Renal cortex interstitium (tissue), 11 donors: ENCODE data around the gene WDR26. TPM values are rescaled to one million over a fixed set of nuclear protein-coding genes. Genes with fewer than 3 reads are reported as not detected.

ENCODE experiments used
- DNase-seq, 11 donors: peaks; one replicate each; pipeline ENCODE4 v3.0.0-alpha.2; 2013; ENCODE audit warnings: low read depth in 9 of 11, low spot score in 4 of 11; ENCODE audit errors: extremely low read depth in 1 of 11
- polyA plus RNA-seq, 3 donors: library from polyadenylated mRNA; unstranded; fragments of 120-200 nt; gene quantifications; one replicate each; pipeline ENCODE4 v1.2.1, GENCODE V29; 2013; ENCODE audit not compliant: insufficient read length in 3 of 3

Gene WDR26
- polyA plus RNA-seq, 3 donors: 92.3 to 109 (median 99.6) TPM

DNA sequence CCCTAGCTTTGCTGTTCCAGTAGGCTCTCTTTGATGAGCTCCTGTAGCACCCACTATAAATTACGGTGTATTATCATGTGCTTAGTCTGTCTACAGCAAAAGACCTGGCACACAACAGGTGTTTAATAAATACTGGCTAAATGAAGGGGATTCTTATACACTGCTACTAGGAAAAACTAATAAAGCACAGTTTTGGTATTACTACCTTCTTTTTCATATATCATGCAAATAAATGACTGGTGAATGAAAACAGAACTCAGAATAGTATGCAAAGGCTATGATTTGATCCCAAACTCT, 26.4 kb downstream of the WDR26 start:
- no peak for DNase-seq

DNA sequence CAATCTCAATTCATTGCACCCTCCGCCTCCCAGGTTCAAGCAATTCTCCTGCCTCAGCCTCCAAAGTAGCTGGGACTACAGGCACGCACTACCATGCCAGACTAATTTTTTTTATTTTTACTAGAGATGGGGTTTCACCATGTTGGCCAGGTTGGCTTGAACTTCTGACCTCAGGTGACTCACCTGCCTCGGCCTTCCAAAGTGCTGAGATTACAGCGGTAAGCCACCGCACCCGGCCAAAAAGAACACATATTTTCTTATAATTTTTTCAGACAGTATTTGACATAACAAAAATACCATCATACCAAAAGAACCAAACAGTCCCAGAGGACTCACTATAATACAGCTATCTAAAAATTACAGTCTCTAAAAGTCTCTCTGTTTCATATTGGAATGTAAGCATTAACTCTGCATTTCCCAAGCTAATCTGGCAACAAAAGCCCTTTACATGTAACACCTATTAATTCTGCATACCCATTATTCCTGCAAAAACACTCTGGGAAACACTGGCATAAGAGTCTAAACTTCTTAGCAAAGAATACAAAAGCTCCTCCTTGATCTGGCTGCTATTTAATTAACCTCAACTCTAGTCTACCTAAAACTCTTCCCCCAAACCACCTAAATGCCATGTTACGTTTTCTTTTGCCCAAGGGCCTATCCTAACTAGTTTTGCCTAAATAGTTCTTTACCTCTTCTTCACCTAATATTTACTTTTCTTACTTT, 26.9 kb downstream of the WDR26 start:
- no peak for DNase-seq

DNA sequence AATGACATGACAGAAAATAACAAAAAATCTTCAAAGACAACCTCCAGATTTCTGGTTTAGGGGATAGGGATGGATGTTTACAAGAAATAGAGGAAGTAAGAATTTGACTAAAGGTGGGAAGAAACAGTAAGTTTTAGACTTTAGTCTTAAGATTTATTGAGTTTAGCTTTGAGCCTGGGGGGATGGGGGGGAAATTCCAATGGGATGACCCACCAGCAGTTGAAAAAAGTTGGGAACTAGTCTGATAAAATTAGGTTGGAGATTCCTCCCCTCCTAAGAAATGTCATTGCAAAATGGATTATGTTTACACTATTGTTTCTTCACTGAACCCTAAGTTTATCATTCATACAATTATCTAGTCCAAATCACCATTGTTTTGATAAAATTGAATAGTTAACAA, 28.4 kb downstream of the WDR26 start:
- no peak for DNase-seq

DNA sequence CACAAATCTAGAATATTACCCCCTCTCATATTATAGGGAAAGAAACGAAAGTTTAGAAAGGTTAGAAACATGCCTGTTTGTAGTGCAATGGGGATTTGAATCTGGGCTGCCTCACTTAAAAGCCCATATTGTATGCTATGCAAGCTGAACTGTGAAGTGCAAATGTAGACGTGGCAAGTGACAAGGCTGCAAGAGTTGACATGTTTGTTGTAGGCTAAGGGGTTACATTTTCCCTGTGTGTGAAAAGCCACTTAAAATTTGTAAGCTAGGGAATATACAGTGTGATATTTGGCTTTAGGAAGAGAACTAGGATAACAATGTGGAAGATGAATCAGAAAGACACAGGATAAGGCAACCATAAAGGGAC, 29.0 kb downstream of the WDR26 start:
- no peak for DNase-seq

DNA sequence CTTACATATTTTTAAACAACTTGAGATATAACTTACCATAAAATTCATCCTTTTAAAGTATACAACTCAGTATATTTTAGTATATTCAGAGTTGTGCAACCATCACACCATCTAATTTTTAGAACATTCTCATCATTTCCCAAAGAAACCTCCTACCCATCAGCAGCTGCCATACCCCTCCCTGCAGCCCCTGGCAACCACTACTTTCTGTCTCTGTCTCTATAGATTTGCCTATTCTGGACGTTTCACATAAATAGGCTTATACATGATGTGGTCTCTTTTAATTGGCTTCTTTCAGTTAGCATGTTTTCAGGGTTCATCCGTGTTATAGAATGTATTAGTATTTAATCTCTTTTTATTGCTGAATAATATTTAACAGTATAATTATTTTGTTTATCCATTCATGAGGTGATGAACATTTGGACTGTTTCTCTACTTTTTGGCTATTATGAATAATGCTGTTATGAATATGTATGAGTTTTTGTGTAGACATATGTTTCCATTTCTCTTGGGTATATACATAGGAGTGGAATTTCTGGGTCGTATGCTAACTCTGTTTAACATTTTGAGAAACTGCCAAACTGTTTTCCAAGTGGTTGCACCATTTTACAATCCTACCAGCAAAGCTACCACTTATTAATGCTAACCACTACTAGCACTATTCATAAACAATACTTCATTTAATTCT, 29.5 kb downstream of the WDR26 start:
- DNase-seq: no peak

DNA sequence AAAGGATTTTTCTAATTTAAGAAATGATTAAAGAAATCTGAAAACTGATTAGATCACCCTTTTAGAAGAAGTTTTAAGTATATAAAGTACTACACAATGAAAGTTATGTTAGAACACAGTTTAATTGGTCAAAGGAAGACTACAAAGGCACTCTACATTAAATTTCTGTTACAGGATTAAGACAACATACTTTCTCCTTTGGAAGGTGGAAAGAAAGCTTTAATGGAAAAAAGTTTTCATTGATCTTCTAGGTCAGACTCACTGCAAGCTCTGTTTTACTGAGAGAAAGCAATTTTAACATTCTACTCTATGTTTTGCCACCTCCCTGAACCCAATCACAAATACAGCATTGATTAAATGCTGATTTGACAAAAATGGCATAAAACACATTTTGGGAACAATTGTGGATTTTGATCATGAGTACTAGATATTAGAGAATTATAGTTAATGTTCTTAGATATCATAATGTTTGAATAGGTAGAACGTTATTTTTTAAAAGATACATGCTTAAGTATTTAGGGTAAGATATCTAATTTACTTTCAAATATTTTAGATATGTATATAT, 32.0 kb downstream of the WDR26 start:
- DNase-seq: no peak

DNA sequence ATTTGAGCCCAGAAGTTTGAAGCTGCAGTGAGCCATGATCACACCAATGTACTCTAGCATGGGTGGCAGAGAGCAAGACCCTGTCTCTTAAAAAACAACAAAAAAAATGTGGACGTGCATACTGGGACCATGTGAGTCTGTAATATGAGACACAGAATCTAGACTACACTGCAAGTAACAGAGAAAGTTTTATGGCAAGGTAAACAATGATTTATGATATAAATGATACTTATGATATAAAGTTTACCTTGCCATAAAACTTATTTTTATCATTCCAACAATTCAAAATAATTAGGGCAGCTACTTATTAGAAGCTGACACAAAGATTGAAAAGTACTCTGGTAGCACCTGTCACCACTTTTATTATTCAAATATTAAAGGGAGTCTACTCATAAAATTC, 34.7 kb downstream of the WDR26 start:
- no peak for DNase-seq

DNA sequence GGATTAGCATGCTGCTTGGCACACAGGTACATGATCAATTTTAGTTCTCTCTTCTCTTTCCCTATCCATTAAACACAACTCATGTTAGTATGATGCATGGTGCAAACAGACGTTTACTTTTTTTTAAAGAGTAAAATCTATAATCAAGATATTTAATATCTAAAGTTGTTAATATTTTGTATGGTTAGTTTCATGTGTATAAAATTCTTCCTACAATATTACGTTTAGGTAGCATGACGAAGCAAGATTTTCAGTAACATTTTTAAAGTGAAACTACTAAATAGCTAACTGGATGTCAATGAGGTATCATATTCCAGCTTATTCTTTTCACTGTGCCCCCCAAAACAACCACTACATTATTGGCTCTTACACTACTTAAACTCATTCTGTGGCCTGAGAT, 41.3 kb downstream of the WDR26 start:
- no peak for DNase-seq

DNA sequence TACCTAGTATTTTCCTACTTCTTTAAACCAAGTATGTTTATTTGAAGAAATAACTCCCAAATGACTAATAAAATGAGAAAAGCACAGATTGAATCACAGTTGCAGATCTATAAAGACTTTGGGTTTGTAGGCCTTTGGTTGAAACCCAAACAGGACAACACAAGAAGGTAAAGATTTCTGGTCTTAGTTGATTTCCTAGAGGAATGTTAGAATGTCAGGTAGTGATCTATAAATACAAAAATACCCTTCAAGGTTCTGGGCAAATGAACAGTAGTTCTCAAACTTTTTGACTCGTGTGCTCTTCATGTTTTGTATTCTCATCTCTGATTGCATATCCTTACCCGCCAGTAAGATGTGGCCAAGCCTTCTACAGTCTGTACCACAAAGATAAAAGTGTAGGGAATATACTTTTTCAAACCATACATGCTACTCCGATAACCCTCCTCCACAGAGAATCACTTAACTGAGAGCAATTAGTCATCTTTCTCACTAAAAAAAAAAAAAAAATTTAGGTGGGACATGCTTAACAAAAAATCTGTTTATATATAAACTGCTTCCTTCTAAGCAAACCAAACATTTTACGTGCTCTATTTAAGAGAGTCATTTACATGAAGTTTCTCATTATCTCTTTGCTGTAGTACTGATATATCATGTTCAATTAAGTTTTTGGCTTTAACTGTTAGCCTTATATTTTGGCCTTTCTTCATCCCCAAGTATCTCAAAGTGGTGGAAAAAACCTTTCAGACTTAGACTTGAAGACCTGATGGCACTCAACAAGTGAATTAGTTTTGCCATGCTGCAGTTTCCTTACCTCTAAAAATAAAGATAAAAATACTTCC, 42.0 kb downstream of the WDR26 start:
- no peak for DNase-seq

DNA sequence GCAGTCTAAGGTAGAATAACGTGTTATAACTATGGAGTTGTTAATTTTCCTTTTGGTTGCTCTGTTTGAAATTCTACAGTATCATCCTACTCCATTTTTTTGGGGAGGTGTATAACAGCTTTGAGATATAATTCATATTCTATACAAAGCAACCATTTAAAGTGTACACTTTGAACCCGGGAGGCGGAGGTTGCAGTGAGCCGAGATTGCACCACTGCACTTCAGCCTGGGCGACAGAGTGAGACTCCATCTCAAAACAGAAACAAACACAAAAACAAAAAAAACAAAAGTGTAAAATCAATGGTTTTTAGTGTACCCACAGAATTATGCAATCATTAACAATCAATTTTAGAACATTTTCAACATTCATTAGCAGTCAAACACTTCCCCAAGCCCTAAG, 44.1 kb downstream of the WDR26 start:
- no peak for DNase-seq

DNA sequence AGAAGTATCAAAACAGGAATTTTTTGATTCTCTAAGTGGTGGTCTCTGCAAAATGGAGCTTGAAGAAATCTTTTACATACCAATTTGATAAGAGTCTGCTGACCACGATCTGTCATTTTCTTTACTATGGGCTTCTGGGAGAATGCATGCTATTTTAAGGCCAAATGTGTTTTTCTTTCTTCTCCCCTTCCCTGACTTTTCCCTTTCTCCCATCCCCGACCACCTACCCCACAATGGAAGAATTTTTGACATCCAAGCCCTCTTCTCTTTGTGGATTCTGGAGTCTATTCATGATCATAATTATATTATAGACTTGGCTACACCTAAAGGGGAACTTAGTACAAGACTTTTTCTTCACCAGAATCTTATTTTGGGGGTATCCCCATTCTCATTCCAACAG, 46.7 kb downstream of the WDR26 start:
- DNase-seq: no peak

DNA sequence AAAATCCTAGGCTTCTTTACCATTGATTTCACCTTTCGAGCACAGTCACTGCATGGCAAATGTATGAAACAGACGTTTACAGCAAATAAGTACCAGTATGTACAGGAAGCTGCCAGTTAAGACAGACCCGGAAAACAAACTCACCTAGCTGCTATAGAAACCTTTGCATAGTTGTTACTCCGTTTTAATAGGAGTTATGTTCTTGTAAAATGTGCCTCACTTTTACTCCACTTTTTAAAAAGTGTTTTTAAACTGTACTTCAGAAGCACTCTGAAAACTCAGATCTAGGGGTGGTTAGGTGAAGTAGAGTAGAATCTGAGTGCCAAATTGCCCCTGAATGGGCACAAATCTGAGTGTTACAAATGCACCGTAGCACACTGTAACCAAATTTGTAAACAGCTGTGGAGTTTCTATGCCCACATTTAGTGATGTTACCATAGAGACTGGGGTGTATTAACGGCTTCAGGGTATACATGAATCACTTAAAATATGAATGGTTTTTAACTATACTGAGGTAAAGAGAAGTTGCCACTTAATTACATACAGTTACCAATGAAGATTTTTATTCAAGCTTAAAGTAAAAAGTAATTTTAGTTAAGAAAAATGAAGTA, 47.2 kb downstream of the WDR26 start:
- DNase-seq: no peak

DNA sequence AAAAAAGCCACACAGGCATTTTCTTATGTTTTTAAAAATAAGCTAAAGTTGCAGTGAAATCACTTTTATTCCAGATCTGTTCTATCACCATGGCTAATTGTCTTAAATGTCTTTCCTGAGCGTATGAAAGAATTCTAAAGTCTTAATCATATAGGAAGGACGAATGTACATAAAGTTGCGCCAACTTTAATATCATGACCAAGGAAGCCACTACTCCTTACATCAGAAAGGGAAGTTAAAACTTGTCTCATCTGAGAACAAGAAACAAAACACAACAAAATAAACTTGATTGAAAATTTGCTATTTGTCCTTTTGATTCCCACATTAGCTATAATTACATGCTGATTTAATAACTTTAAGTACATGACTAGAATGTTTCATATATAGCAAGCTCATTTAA, 51.4 kb downstream of the WDR26 start:
- DNase-seq: no peak

DNA sequence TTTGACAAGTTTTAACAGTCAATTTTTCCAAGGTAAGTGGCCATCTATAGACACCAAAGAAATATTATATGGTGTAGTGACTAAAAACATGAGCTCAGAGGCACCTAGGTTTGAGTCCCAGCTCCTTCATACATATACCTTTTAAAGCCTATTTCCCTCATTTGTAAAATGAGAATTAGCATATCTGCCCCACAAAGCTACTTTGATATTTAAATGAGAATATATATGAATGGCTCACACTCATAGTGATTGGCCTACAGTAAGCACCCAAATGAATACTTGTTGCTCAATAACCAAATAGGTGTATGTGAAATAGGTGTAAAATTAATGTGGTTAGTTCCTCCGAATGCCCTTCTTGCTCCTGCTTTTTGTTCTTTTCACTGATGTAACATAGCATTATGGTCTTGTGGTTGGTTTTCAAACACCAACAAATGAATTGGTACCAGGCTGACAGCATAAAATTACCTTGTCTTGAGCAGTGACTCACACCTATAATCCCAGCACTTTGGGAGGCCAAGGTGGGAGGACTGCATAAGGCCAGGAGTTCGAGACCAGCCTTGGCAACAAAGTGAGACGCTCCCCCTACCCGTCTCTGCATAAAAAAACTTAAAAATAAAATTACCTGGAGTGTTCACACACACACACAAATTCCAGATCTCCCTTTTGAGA, 52.6 kb downstream of the WDR26 start:
- DNase-seq: no peak

DNA sequence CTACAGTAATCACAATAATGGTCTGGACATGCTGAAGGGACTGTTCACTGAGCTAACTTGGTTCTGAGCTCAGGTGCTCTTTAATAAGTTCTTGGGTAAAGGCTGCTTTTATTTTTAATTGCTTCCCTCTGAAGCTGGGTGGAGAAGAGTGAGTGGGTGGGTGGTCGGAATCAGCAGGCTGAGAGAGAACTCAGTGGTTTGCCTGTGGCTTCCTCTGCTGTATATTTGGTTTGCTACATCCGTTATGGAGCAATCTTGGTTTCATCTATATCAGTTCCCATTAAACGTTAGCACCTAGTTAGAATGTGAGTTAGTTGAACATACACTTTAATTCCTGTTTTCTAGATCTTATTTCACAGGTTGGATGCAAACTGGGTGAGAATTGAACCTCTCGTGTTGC, 54.6 kb downstream of the WDR26 start:
- no peak for DNase-seq

DNA sequence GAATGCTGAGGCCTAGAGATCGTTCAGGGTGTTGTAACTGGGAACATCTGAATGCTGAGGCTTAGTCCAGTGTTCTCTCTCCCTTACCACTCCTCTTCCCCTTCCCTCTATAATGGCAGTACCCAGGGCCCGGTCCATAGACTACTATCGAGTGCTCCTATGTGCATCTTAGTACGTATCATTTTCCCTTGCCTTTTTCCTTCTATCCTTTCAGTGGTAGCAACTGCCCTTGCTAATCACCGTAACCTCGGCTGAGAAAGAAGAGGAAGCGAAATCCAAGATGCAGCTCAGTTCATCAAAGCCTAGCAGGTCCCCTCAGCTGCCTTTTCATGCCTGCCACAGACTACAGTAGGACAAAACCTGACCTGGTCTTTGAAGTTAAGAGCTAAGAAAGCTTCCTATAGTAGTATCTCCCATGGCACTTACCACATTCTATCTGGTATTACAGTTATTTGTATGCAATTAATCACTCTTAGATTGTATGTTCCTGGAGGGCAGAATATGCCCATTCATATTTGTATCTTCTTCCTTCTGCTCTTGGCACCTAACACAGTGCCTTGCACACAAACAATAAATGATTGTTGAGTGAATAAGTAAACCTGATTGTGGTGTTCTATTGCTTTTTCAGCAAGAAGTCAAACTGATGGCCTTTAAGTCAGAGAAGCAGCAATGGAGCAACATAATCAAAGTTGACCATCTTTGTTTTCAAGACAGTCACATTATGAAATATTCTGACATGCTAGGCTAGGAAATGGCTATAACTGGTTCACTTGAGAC, 55.6 kb downstream of the WDR26 start:
- DNase-seq: no peak

DNA sequence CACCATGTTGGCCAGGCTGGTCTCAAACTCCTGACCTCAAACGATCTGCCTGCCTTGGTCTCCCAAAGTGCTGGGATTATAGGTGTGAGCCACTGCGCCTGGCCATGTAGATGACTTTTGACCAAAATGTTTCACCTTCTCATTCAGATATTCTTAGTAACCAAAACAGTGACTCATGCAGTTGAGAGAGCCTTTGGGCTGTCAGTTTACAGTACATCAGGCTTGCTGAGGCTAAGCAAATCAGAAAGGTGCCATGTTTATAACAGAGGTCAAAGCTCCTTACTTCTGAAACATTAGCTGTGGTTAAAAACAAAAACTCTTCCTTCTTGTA, 57.0 kb downstream of the WDR26 start:
- no peak for DNase-seq

DNA sequence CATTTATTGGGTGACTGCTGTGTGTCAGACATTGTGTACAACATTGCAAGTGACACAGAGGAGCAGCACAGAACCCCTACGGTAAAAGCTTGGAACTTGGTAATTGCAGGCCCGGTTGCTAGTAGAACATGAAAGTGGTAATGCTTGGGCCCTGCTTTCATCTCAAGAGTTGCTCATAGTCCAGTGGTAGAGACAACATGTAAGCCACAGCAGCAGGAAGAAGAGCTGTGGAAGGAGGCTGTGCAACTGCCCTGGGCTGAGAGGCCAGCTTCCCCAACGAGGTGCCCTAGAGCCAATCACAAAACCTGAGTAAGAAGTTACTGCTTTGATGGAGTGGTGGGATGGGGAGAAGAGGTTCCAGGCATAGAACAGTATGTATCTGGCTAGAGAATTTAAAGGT, 59.5 kb downstream of the WDR26 start:
- DNase-seq: no peak
